HepG2 (cell line): ENCODE data around the gene ATL2. TPM values are rescaled to one million over a fixed set of nuclear protein-coding genes. Genes with fewer than 3 reads are reported as not detected.

ENCODE experiments used
- KMT2B ChIP-seq: IDR thresholded peaks from 2 replicates; pipeline ENCODE4 v1.6.1; 2016; ENCODE audit warnings: missing genetic modification reagents, missing compliant biosample characterization
- ZBTB1 ChIP-seq: sonication (generic); formaldehyde crosslinking; IDR thresholded peaks from 2 replicates; pipeline ENCODE4 v1.4.0; 2020; ENCODE audit warnings: missing genetic modification reagents, borderline replicate concordance
- ZIK1 ChIP-seq: sonication (generic); formaldehyde crosslinking; IDR thresholded peaks from 2 replicates; pipeline ENCODE4 v1.5.0; 2020; ENCODE audit warnings: mild to moderate bottlenecking, low read depth, missing genetic modification reagents, borderline replicate concordance
- ZNF180 ChIP-seq: sonication (generic); formaldehyde crosslinking; IDR thresholded peaks from 2 replicates; pipeline ENCODE4 v1.4.0; 2020; ENCODE audit warnings: low read depth, missing genetic modification reagents, borderline replicate concordance
- ZNF225 ChIP-seq: sonication (generic); formaldehyde crosslinking; IDR thresholded peaks from 2 replicates; pipeline ENCODE4 v1.4.0; 2020; ENCODE audit warnings: mild to moderate bottlenecking, missing genetic modification reagents
- ZNF234 ChIP-seq: sonication (generic); formaldehyde crosslinking; conservative IDR thresholded peaks from 2 replicates; pipeline ENCODE4 v1.5.1; 2020; ENCODE audit warnings: mild to moderate bottlenecking, missing genetic modification reagents
- ZNF589 ChIP-seq: sonication (generic); formaldehyde crosslinking; conservative IDR thresholded peaks from 2 replicates; pipeline ENCODE4 v1.8.0; 2022; ENCODE audit warnings: mild to moderate bottlenecking, moderate library complexity, missing genetic modification reagents
- ZNF777 ChIP-seq: sonication (generic); formaldehyde crosslinking; IDR thresholded peaks from 2 replicates; pipeline ENCODE4 v1.4.0; 2020; ENCODE audit warnings: missing genetic modification reagents
- polyA plus RNA-seq, 8 experiments: library from polyadenylated mRNA; depleted of rRNA in 3 of 8; stranded (reverse) in 7 of 8; unstranded in 1 of 8; fragments of >200 nt; fragmentation: Illumina TruSeq in 4 of 8; extraction: Trizol in 4 of 8; gene quantifications; 2 replicates each; pipeline versions ENCODE4 v1.2.1 to v1.2.3, GENCODE V29; 2011 to 2016; ENCODE audit warnings: low read depth in 4 of 8, missing spikeins in 1 of 8, mixed read lengths in 1 of 8; ENCODE audit not compliant: insufficient read depth in 1 of 8
- total RNA-seq, 5 experiments: library from RNA; depleted of rRNA; stranded (reverse); fragments of >200 nt; fragmentation: Illumina TruSeq; extraction: Trizol; gene quantifications; 2 replicates each; pipeline ENCODE4 v1.2.3, GENCODE V29; 2016; ENCODE audit warnings: low read depth in 1 of 5
- TF ChIP-seq, protein P1 (sequence below): IDR thresholded peaks from 2 replicates; pipeline ENCODE4 v1.6.1; 2016; ENCODE audit warnings: mild to moderate bottlenecking, missing biosample characterization, missing genetic modification reagents
- TF ChIP-seq, protein P2 (sequence below): sonication (generic); formaldehyde crosslinking; IDR thresholded peaks from 2 replicates; pipeline ENCODE4 v1.8.1; 2023; ENCODE audit warnings: missing genetic modification reagents, inconsistent platforms, borderline replicate concordance
- TF ChIP-seq, protein P3 (sequence below): sonication (generic); formaldehyde crosslinking; IDR thresholded peaks from 2 replicates; pipeline ENCODE4 v1.4.0; 2020; ENCODE audit warnings: missing genetic modification reagents
- TF ChIP-seq, protein P4 (sequence below), 2 experiments: sonication (generic) in 1 of 2; formaldehyde crosslinking in 1 of 2; IDR thresholded peaks; 2 replicates each; pipeline versions ENCODE4 v1.5.1 to v1.6.1; 2011 to 2020; ENCODE audit warnings: borderline replicate concordance in 1 of 2, low read depth in 1 of 2, low read length in 1 of 2, mild to moderate bottlenecking in 1 of 2, missing genetic modification reagents in 1 of 2, moderate library complexity in 1 of 2
- TF ChIP-seq, protein P5 (sequence below): sonication (generic); formaldehyde crosslinking; IDR thresholded peaks from 2 replicates; pipeline ENCODE4 v1.8.0; 2022; ENCODE audit warnings: low read depth, missing genetic modification reagents
- TF ChIP-seq, protein P6 (sequence below): IDR thresholded peaks from 2 replicates; pipeline ENCODE4 v1.6.1; 2018; ENCODE audit warnings: missing genetic modification reagents, mild to moderate bottlenecking, missing compliant biosample characterization

Gene ATL2
- total and polyA plus RNA-seq, 2 of the 13 experiments (the other 11 are each of a cell fraction or from before 2014, with no cell fraction given), result 56.5 to 119 TPM

DNA sequence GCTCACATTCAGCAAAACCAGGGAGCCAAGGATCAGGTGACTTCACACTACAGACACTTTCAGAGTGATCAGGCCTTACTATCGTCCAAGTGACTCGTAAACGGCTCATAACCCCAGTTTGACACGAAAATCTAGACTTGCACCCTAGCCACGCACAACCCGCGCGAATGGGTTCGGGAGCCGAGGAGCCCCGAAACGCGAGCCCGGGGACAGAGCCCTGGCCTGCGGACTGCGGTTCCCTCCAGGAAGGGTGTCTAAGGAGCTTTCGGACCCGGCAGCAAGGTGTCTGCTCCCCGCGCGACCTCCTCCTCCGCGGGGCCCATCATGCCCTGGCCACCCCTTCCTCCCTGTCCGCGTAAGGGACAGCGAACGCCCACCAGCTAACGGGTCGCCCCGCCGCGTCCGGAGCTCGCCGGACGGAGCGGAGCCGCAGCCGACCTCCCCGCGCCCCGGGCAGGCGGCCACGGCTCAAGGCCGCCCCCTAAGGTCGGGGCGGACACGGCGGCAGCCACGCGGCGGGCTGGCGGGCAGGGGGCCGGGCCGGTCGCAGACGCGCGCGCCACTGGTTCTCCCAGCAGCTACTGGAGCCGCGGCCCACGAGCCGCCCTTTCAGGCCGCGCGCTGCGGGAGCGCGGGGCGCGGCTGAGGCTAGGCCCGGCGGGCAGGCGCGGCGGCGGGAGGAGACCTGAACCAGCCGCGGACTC is 575 bp downstream of the ATL2 start (continued):
- TF ChIP-seq, protein P1, sequence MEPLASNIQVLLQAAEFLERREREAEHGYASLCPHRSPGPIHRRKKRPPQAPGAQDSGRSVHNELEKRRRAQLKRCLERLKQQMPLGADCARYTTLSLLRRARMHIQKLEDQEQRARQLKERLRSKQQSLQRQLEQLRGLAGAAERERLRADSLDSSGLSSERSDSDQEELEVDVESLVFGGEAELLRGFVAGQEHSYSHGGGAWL (CRISPR knock-in tag), result peak; percentile 42; the same call in 1 of the 2 replicates
- TF ChIP-seq, protein P2, sequence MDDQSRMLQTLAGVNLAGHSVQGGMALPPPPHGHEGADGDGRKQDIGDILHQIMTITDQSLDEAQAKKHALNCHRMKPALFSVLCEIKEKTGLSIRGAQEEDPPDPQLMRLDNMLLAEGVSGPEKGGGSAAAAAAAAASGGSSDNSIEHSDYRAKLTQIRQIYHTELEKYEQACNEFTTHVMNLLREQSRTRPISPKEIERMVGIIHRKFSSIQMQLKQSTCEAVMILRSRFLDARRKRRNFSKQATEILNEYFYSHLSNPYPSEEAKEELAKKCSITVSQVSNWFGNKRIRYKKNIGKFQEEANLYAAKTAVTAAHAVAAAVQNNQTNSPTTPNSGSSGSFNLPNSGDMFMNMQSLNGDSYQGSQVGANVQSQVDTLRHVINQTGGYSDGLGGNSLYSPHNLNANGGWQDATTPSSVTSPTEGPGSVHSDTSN (CRISPR knock-in tag), result 0 out of 2 replicates have a peak, but pooled peaks have one; percentile 26
- TF ChIP-seq KMT2B (CRISPR knock-in tag) (no peak), ZNF234 (CRISPR knock-in tag) (no peak), ZNF225 (CRISPR knock-in tag) (peak; percentile 80), ZIK1 (CRISPR knock-in tag) (0 out of 2 replicates have a peak, but pooled peaks have one; percentile 5), ZBTB1 (CRISPR knock-in tag) (no peak), ZNF589 (CRISPR knock-in tag) (no peak), ZNF777 (CRISPR knock-in tag) (peak; percentile 69), ZNF180 (CRISPR knock-in tag) (no peak; the same call in 1 of the 2 replicates)
- TF ChIP-seq, protein P3, sequence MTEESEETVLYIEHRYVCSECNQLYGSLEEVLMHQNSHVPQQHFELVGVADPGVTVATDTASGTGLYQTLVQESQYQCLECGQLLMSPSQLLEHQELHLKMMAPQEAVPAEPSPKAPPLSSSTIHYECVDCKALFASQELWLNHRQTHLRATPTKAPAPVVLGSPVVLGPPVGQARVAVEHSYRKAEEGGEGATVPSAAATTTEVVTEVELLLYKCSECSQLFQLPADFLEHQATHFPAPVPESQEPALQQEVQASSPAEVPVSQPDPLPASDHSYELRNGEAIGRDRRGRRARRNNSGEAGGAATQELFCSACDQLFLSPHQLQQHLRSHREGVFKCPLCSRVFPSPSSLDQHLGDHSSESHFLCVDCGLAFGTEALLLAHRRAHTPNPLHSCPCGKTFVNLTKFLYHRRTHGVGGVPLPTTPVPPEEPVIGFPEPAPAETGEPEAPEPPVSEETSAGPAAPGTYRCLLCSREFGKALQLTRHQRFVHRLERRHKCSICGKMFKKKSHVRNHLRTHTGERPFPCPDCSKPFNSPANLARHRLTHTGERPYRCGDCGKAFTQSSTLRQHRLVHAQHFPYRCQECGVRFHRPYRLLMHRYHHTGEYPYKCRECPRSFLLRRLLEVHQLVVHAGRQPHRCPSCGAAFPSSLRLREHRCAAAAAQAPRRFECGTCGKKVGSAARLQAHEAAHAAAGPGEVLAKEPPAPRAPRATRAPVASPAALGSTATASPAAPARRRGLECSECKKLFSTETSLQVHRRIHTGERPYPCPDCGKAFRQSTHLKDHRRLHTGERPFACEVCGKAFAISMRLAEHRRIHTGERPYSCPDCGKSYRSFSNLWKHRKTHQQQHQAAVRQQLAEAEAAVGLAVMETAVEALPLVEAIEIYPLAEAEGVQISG (CRISPR knock-in tag), result peak; percentile 96
- TF ChIP-seq, protein P4, sequence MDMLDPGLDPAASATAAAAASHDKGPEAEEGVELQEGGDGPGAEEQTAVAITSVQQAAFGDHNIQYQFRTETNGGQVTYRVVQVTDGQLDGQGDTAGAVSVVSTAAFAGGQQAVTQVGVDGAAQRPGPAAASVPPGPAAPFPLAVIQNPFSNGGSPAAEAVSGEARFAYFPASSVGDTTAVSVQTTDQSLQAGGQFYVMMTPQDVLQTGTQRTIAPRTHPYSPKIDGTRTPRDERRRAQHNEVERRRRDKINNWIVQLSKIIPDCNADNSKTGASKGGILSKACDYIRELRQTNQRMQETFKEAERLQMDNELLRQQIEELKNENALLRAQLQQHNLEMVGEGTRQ (IDR thresholded peaks at IDR 0.05; ENCODE audit: low read depth, low read length), result peak; percentile 38; the same call in 1 of the 2 replicates
- TF ChIP-seq, protein P4 (CRISPR knock-in tag; IDR thresholded peaks at IDR 0.05; ENCODE audit: borderline replicate concordance), result peak; percentile 67
- TF ChIP-seq, protein P5, sequence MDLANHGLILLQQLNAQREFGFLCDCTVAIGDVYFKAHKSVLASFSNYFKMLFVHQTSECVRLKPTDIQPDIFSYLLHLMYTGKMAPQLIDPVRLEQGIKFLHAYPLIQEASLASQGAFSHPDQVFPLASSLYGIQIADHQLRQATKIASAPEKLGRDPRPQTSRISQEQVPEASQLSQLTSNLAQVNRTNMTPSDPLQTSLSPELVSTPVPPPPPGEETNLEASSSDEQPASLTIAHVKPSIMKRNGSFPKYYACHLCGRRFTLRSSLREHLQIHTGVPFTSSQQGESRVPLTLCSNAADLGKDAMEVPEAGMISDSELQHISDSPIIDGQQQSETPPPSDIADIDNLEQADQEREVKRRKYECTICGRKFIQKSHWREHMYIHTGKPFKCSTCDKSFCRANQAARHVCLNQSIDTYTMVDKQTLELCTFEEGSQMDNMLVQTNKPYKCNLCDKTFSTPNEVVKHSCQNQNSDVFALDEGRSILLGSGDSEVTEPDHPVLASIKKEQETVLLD, result no peak
- TF ChIP-seq, protein P6, sequence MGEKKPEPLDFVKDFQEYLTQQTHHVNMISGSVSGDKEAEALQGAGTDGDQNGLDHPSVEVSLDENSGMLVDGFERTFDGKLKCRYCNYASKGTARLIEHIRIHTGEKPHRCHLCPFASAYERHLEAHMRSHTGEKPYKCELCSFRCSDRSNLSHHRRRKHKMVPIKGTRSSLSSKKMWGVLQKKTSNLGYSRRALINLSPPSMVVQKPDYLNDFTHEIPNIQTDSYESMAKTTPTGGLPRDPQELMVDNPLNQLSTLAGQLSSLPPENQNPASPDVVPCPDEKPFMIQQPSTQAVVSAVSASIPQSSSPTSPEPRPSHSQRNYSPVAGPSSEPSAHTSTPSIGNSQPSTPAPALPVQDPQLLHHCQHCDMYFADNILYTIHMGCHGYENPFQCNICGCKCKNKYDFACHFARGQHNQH (CRISPR knock-in tag), result peak; percentile 73; the same call in 1 of the 2 replicates
